ENCODE data around the gene FAM161A. TPM values are rescaled to one million over a fixed set of nuclear protein-coding genes. Genes with fewer than 3 reads are reported as not detected.
"Not testable (repeated sequence)": the region's sequence is repeated elsewhere in the genome, so short reads cannot be mapped to it uniquely, and the experiment has no call there.

The FAM161A gene
- total RNA-seq, 1 donor from 2014 or later, result 23.7 TPM

- Mint-ChIP-seq H3K27me3 (no peaks in the 10 kb centered on the region), H3K36me3 (ENCODE audit: insufficient read depth) (peaks cover 7% of the 10 kb centered on the region), H3K9me3 (ENCODE audit: low read depth) (no peaks in the 10 kb centered on the region), H3K4me1 (ENCODE audit: low read depth) (peaks cover 18% of the 10 kb centered on the region), H3K27ac (peak overlapping the region; percentile 100), H3K4me3 (ENCODE audit: low read depth) (peak overlapping the region; percentile 99)
- no peak for DNase-seq (ENCODE audit: low spot score, unreplicated experiment)
- TF ChIP-seq CTCF (IDR thresholded peaks at IDR 0.05; ENCODE audit: unreplicated experiment), result no peak
Measured at GRCh38 chr2:61887717-61888266, 33.9 kb upstream of the FAM161A start.

GRCh38 chr2:61885896-61886603, 32.2 kb upstream of the FAM161A start:
- Mint-ChIP-seq H3K27ac (no peak overlapping the region), H3K36me3 (ENCODE audit: insufficient read depth) (peaks cover 12% of the 10 kb centered on the region)

GRCh38 chr2:61882850-61883249, 29.0 kb upstream of the FAM161A start:
- DNase-seq (ENCODE audit: low spot score, unreplicated experiment), result no peak
- H3K36me3 Mint-ChIP-seq (ENCODE audit: insufficient read depth), result peaks cover 19% of the 10 kb centered on the region
- TF ChIP-seq CTCF (IDR thresholded peaks at IDR 0.05; ENCODE audit: unreplicated experiment), result no peak
- H3K4me3 Mint-ChIP-seq (ENCODE audit: low read depth), result no peak overlapping the region
- peak overlapping the region; percentile 81 for H3K27ac Mint-ChIP-seq
- peaks cover 11% of the 10 kb centered on the region for H3K4me1 Mint-ChIP-seq (ENCODE audit: low read depth)
- no peaks in the 10 kb centered on the region for H3K27me3 Mint-ChIP-seq
- H3K9me3 Mint-ChIP-seq (ENCODE audit: low read depth), result no peaks in the 10 kb centered on the region

More at GRCh38 chr2:61885896-61886603, 32.2 kb upstream of the FAM161A start:
- Mint-ChIP-seq H3K27me3 (no peaks in the 10 kb centered on the region), H3K4me3 (ENCODE audit: low read depth) (peak overlapping the region; percentile 37), H3K9me3 (ENCODE audit: low read depth) (no peaks in the 10 kb centered on the region), H3K4me1 (ENCODE audit: low read depth) (peaks cover 18% of the 10 kb centered on the region)
- no peak for TF ChIP-seq CTCF (IDR thresholded peaks at IDR 0.05; ENCODE audit: unreplicated experiment)
- no peak for DNase-seq (ENCODE audit: low spot score, unreplicated experiment)

GRCh38 chr2:61879351-61879750, 25.5 kb upstream of the FAM161A start:
- H3K4me3 Mint-ChIP-seq (ENCODE audit: low read depth); DNase-seq (ENCODE audit: low spot score, unreplicated experiment); H3K27me3 Mint-ChIP-seq; H3K4me1 Mint-ChIP-seq (ENCODE audit: low read depth); H3K27ac Mint-ChIP-seq; H3K9me3 Mint-ChIP-seq (ENCODE audit: low read depth): not testable (repeated sequence)
- H3K36me3 Mint-ChIP-seq (ENCODE audit: insufficient read depth), result peaks cover 27% of the 10 kb centered on the region

GRCh38 chr2:61878761-61879160, 24.9 kb upstream of the FAM161A start:
- peaks cover 32% of the 10 kb centered on the region for H3K36me3 Mint-ChIP-seq (ENCODE audit: insufficient read depth)
- no peaks in the 10 kb centered on the region for H3K27me3 Mint-ChIP-seq
- H3K4me3 Mint-ChIP-seq (ENCODE audit: low read depth), result no peak overlapping the region
- no peak for DNase-seq (ENCODE audit: low spot score, unreplicated experiment)
- no peak overlapping the region for H3K27ac Mint-ChIP-seq
- TF ChIP-seq CTCF (IDR thresholded peaks at IDR 0.05; ENCODE audit: unreplicated experiment), result no peak
- H3K4me1 Mint-ChIP-seq (ENCODE audit: low read depth), result no peaks in the 10 kb centered on the region
- H3K9me3 Mint-ChIP-seq (ENCODE audit: low read depth), result no peaks in the 10 kb centered on the region
